Ascending aorta (tissue), 2 donors: Measurements from ENCODE around the gene SLC9A4. TPM values are rescaled to one million over a fixed set of nuclear protein-coding genes. Genes with fewer than 3 reads are reported as not detected.

ENCODE experiments used
- DNase-seq, 2 donors: peaks; one replicate each; pipeline ENCODE4 v3.0.0-alpha.2; 2019; ENCODE audit warnings: low spot score in 2 of 2
- H3K27ac ChIP-seq, 2 donors: fragments of 200-600 bp; sonication (generic); one replicate each; pipeline ENCODE4 v1.5.1; 2016 to 2017; ENCODE audit warnings: mild to moderate bottlenecking in 1 of 2
- H3K27me3 ChIP-seq: fragments of 200-600 bp; sonication (generic); one replicate; pipeline ENCODE4 v1.5.1; 2017
- H3K36me3 ChIP-seq, 2 donors: fragments of 200-600 bp; sonication (generic); one replicate each; pipeline ENCODE4 v1.5.1; 2016
- H3K4me1 ChIP-seq, 2 donors: fragments of 200-600 bp; sonication (generic); one replicate each; pipeline ENCODE4 v1.5.1; 2016 to 2017; ENCODE audit warnings: mild to moderate bottlenecking in 1 of 2
- H3K4me3 ChIP-seq, 2 donors: fragments of 200-600 bp; sonication (generic); one replicate each; pipeline ENCODE4 v1.5.1; 2016 to 2017; ENCODE audit warnings: mild to moderate bottlenecking in 1 of 2
- H3K9me3 ChIP-seq, 2 donors: fragments of 200-600 bp; sonication (generic); one replicate each; pipeline ENCODE4 v1.5.1; 2016
- CTCF ChIP-seq, 3 experiments: fragments of 200-600 bp in 2 of 3; fragments of 450-650 bp in 1 of 3; sonication (generic) in 2 of 3; IDR thresholded peaks; one replicate each; pipeline ENCODE4 v1.5.1; 2016 to 2019; ENCODE audit warnings: antibody characterized with exemption in 3 of 3, mild to moderate bottlenecking in 1 of 3, moderate library complexity in 1 of 3
- intact Hi-C: fragments of 100-400 bp; cut with DNase I; formaldehyde crosslinking; loops from one replicate; pipeline ENCODE4 v1.15.1; 2023
- total RNA-seq: library from RNA; depleted of rRNA; stranded (reverse); fragments of >200 nt; gene quantifications from one replicate; pipeline ENCODE4 v1.1.0, GENCODE V29; 2016

SLC9A4 gene
- total RNA-seq, 1 donor from 2014 or later: not detected

- Histone ChIP-seq H3K4me3 (no peak overlapping the region), H3K4me1 (no peaks in the 10 kb centered on the region), H3K27me3 (no peaks in the 10 kb centered on the region), H3K27ac (no peak overlapping the region), H3K36me3 (no peaks in the 10 kb centered on the region), H3K9me3 (no peaks in the 10 kb centered on the region)
- no peak for TF ChIP-seq CTCF (IDR thresholded peaks at IDR 0.05)
- intact Hi-C loops: no loop called here
- no peak for DNase-seq
Measured at GRCh38 chr2:102481931-102482330, 8.9 kb downstream of the SLC9A4 start.

- Histone ChIP-seq H3K4me3 (no peak overlapping the region), H3K27me3 (no peaks in the 10 kb centered on the region), H3K4me1 (no peaks in the 10 kb centered on the region), H3K9me3 (no peaks in the 10 kb centered on the region), H3K36me3 (no peaks in the 10 kb centered on the region), H3K27ac (no peak overlapping the region)
- TF ChIP-seq CTCF (IDR thresholded peaks at IDR 0.05): no peak
- intact Hi-C loops: no loop called here
- no peak for DNase-seq
Measured at GRCh38 chr2:102483086-102483485, 10.1 kb downstream of the SLC9A4 start.

- H3K27ac ChIP-seq: no peak overlapping the region
- no peak for DNase-seq
- intact Hi-C loops: no loop called here
- H3K36me3 ChIP-seq: no peaks in the 10 kb centered on the region
- no peak overlapping the region for H3K4me3 ChIP-seq
- no peaks in the 10 kb centered on the region for H3K27me3 ChIP-seq
- no peaks in the 10 kb centered on the region for H3K9me3 ChIP-seq
- no peaks in the 10 kb centered on the region for H3K4me1 ChIP-seq
- TF ChIP-seq CTCF (IDR thresholded peaks at IDR 0.05): no peak
Measured at GRCh38 chr2:102484310-102485061, 11.5 kb downstream of the SLC9A4 start.

- H3K9me3 ChIP-seq: no peaks in the 10 kb centered on the region
- H3K27ac ChIP-seq: no peak overlapping the region
- DNase-seq: no peak
- H3K4me3 ChIP-seq: no peak overlapping the region
- no peak for TF ChIP-seq CTCF (IDR thresholded peaks at IDR 0.05)
- H3K27me3 ChIP-seq: no peaks in the 10 kb centered on the region
- intact Hi-C loops: no loop called here
- H3K4me1 ChIP-seq: no peaks in the 10 kb centered on the region
- no peaks in the 10 kb centered on the region for H3K36me3 ChIP-seq
Measured at GRCh38 chr2:102485147-102485785, 12.2 kb downstream of the SLC9A4 start.

- no peak for TF ChIP-seq CTCF (IDR thresholded peaks at IDR 0.05)
- no peaks in the 10 kb centered on the region for H3K4me1 ChIP-seq
- H3K9me3 ChIP-seq: no peaks in the 10 kb centered on the region
- DNase-seq: no peak
- H3K4me3 ChIP-seq: no peak overlapping the region
- no peaks in the 10 kb centered on the region for H3K36me3 ChIP-seq
- intact Hi-C loops: no loop called here
- no peak overlapping the region for H3K27ac ChIP-seq
- no peaks in the 10 kb centered on the region for H3K27me3 ChIP-seq
Measured at GRCh38 chr2:102486941-102487702, 14.1 kb downstream of the SLC9A4 start.
